ENCODE measurements around the gene KCNC1.

KCNC1 gene

DNA sequence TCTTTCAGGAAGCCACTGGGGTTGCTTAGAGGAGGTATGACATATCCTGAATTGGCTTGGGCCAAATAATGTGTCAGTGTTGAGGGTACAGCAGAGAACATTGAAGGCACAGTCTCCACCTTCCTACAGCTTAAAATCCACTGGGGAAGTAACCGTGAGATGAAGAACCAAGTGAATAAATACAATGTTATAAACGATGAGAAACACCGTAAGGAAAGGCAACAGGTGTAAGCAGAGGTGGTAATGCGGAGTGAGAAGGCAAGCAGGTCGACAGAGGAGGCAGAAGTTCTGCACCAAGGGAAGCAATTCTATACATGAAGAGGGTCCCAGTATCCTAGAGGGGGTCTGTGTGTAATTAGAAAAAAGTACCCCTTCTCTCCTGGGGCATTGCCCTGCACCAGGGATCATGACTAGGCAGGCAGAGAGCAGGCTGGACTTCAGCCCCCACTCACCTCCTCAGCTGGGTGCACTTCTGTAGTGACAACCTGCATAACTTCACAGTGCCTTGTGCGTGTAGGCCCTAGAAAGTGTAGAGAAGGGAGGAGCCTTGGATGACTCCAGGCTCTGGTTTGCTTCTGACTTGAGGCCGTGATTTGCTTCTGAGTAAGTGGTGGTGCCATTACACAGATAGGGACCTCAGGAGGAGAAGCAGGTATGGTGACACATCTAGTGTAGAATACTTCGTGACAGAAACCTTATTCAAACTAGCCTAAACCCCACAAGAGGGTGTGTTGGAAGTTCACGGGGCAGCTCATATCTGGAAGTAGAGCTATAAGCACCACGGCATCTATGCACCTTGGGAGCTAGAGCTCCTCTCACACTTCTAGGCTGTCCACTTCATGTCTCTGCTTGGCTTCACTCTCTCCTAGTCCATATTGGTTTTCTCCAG lies 10.3 kb upstream of the KCNC1 start:
- no peak for TF ChIP-seq CTCF (conservative IDR thresholded peaks at IDR 0.05; ENCODE audit: control insufficient read depth, insufficient read depth, low read depth, low read length)
- no peak for DNase-seq (ENCODE audit: low read depth)
- no peak overlapping the region for H3K4me3 ChIP-seq (ENCODE audit: control insufficient read depth, low read depth, low read length)

GRCh38 chr11:17725174-17725573 lies 9.4 kb upstream of the KCNC1 start:
- DNase-seq (ENCODE audit: low read depth) = no peak
- no peak for TF ChIP-seq CTCF (conservative IDR thresholded peaks at IDR 0.05; ENCODE audit: control insufficient read depth, insufficient read depth, low read depth, low read length)
- no peak overlapping the region for H3K4me3 ChIP-seq (ENCODE audit: control insufficient read depth, low read depth, low read length)

- H3K4me3 ChIP-seq (ENCODE audit: control insufficient read depth, low read depth, low read length) = no peak overlapping the region
- no peak for TF ChIP-seq CTCF (conservative IDR thresholded peaks at IDR 0.05; ENCODE audit: control insufficient read depth, insufficient read depth, low read depth, low read length)
- no peak for DNase-seq (ENCODE audit: low read depth)
Observed at GRCh38 chr11:17730137-17730536, 4.4 kb upstream of the KCNC1 start.

DNA sequence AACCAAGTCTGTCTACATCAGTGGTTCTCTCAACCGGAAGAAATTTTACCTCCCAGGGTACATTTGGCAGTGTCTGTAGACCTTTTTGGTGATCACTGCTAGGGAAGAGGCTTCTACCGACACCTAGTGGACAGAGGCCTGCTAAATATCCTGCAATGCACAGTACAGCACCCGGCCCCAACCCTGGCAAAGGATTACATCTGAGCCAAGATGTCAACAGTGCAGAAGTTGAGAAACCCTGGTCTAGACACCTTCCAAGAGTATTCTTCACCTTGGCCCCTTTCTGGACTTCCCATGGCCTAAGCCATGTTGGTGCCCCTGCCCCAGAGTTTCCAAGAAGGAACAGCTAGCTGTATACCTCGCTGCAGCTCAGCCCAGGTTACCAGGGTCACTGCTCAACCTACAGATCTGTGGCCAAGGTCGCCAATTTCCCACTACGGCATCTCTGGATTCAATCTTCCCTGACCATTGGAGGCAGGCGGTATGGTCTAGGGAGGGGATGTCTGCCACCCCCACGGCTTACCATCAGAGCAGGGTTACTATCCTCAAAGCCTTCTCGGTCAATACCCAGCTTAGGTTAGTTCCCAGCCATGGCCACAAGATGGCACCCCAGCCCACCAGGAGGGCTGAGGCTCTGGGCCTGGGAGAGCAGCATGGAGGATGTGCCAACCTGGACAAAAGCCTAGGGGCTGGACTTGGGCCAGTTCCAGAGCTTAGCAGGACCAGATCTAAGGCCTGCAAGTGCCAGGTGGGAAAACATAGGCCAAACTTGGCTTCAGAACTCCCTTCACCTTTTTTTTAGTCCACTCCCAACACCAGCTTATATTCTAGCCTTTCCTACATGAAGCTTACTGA lies 3.7 kb upstream of the KCNC1 start:
- TF ChIP-seq CTCF (conservative IDR thresholded peaks at IDR 0.05; ENCODE audit: control insufficient read depth, insufficient read depth, low read depth, low read length) = peak; percentile 91
- DNase-seq (ENCODE audit: low read depth) = peak; percentile 72
- no peak overlapping the region for H3K4me3 ChIP-seq (ENCODE audit: control insufficient read depth, low read depth, low read length)

DNA sequence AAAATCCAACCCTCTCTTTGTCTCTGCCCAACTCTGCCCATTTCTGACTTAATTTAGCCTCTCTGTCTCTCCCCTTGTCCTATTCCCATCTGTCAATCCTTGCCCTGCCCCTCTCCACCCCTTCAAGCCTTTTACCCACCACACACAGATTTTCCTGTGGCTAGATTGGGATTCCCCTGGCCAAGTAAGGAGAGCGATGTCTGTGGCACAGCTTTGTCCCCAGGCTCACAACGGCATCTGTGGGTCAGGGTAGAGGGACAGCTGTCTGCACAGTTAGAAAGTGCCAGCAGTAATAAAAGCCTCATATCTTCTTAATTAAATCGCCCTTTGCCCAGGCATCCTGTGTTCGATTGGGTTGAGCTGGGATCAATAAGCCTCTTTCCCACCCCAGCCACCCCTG lies 1.3 kb upstream of the KCNC1 start:
- H3K4me3 ChIP-seq (ENCODE audit: control insufficient read depth, low read depth, low read length) = no peak overlapping the region
- no peak for TF ChIP-seq CTCF (conservative IDR thresholded peaks at IDR 0.05; ENCODE audit: control insufficient read depth, insufficient read depth, low read depth, low read length)
- no peak for DNase-seq (ENCODE audit: low read depth)

DNA sequence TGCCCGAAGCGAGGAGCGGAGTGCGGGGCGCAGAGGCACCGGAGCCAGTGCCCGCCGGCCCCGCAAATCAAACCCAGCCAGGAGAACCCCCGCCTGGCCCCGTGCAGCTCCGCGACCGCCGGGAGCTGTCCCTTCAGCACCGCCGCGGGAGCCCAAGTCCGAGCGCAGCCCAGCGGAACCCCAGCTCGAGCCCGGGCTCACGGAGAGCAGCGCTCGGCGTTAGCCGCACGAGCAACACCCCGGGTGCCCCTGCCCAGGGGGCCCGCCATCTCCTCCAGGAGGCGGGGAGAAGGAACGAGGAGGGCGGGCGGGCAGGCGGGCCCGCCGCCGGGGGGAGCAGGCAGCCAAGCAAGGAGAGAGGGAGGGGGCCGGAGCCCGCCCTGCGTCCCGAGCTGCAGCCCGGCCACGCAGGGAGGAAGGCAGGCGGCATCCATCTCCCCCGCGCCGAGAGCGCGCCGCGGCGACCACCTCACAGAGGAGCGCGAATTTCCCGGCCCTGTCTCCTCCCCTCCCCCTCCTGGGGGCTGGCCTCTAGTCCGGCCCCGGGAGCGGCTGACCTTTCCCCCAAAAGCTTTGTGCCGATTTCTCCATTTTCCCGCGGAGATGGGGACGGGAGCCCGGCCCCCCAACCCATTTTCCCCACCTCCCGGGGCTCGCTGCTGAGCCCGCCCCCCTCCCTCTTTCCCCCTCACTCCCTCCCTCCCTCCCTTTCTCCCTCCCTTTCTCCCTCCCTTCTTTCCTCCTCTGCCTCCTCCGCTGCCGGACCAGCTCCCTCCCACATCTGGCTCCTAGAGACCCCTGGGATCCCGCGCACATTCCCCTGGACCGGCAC lies 621 bp downstream of the KCNC1 start:
- no peak overlapping the region for H3K4me3 ChIP-seq (ENCODE audit: control insufficient read depth, low read depth, low read length)
- TF ChIP-seq CTCF (conservative IDR thresholded peaks at IDR 0.05; ENCODE audit: control insufficient read depth, insufficient read depth, low read depth, low read length) = no peak
- DNase-seq (ENCODE audit: low read depth) = peak; percentile 54

Measured in fibroblast of mammary gland (primary cell).